GM21381 (cell line): ENCODE data around the gene GTF2IRD2.
"Not testable (repeated sequence)": the region's sequence is repeated elsewhere in the genome, so short reads cannot be mapped to it uniquely, and the experiment has no call there.

Source experiments
- ATAC-seq: cut with Tn5 transposase; IDR thresholded peaks from one replicate; pipeline ENCODE4 v1.9.1; 2021; ENCODE audit warnings: mild to moderate bottlenecking, moderate library complexity; ENCODE audit not compliant: unreplicated experiment

GTF2IRD2 gene

GRCh38 chr7:74850833-74851721, at the start of gene GTF2IRD2:
TSS of gene GTF2IRD2 (minus strand) at chr7:74851605. CDS start at chr7:74836378, 15,227 bp downstream.
- ATAC-seq, result peak; percentile 87

GRCh38 chr7:74890158-74891123, 39.0 kb upstream of the GTF2IRD2 start:
- peak; percentile 90 for ATAC-seq

- ATAC-seq, result not testable (repeated sequence)
Measured at GRCh38 chr7:74889518-74890129, 38.2 kb upstream of the GTF2IRD2 start.

GRCh38 chr7:74885295-74885694, 33.9 kb upstream of the GTF2IRD2 start:
- not testable (repeated sequence) for ATAC-seq

DNA sequence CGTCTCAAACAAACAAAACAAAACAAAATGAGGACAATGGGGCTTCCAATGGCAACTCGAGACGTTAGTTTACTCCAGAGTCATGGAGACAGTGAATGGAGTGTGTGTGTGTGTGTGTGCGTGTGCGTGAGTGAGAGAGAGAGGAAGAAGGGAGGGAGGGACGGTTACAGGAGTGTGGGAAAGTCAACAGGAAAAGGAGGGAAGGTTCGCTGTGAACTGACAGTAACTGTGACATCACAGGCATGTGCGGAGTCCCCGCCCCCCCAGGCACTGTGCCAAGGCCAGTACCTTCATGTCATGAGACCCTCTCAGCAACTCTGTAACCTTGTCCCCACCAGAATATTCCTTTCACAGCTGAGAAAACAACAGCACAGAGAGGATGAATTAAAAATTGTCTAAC, 30.7 kb upstream of the GTF2IRD2 start:
- not testable (repeated sequence) for ATAC-seq

- not testable (repeated sequence) for ATAC-seq
Measured at GRCh38 chr7:74874748-74875512, 23.5 kb upstream of the GTF2IRD2 start.

DNA sequence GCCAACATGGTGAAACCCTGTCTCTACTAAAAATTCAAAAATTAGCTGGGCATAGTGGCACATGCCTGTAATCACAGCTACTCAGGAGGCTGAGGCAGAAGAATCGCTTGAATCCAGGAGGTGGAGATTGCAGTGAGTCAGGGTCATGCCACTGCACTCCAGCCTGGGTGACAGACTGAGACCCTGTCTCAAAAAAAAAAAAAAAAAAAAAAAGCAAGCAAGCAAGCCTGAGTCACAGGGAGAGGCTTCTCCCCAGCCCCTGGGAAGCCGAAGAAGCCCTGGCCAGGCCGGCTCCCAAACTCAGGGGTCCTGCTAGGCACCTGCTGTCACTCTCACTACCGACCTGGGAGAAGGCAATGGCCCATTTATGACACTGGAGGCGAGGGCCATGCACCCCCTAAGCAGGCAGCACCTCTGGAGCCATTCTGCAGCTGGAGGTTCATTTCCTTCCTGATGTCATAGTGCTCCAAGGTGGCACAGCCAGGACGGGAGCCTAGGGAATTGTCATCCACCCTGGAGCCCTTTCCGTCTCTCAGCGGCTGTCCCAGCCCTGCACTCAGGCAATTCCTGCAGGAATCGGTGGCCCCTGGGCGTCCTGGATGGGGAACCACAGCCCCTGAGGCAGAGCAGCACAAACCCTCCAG, 22.8 kb upstream of the GTF2IRD2 start:
- not testable (repeated sequence) for ATAC-seq

DNA sequence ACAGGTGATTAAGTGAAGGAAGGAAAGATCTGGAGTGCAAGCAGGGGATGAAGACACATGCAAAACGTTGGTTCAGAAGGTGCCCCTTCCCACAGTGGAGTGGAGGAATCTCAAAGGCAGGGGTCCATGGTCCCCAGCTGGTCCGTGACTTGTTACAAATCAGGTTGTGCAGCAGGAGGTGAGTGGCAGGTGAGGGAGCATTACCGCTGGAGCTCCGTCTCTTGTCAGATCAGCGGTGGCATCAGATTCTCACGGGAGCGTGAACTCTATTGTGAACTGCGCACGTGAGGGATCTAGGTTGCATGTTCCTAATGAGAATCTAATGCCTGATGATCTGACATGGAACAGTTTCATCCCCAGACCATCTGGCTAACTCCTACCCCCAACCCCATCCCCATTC, 21.1 kb upstream of the GTF2IRD2 start:
- ATAC-seq, result not testable (repeated sequence)

- ATAC-seq, result not testable (repeated sequence)
Measured at GRCh38 chr7:74865777-74866176, 14.4 kb upstream of the GTF2IRD2 start.

- ATAC-seq, result not testable (repeated sequence)
Measured at GRCh38 chr7:74849853-74850252, 1.6 kb downstream of the GTF2IRD2 start.

- not testable (repeated sequence) for ATAC-seq
Measured at GRCh38 chr7:74830411-74830810, 21.0 kb downstream of the GTF2IRD2 start.

DNA sequence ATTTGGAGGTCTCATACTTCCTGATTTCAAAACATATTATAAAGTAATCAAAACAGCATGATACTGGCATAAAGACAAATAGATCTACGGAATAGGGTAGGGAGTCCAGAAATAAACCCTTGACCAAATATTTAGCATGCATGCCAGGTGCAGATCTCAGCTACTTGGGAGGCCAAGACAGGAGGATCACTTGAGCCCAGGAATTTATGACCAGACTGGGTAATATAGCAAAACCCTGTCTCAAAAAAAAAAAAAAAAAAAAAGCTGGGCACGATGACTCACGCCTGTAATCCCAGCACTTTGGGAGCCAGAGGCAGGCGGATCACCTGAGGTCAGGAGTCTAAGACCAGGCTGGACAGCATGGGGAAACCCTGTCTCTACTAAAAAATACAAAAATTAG, 21.4 kb downstream of the GTF2IRD2 start:
- not testable (repeated sequence) for ATAC-seq

DNA sequence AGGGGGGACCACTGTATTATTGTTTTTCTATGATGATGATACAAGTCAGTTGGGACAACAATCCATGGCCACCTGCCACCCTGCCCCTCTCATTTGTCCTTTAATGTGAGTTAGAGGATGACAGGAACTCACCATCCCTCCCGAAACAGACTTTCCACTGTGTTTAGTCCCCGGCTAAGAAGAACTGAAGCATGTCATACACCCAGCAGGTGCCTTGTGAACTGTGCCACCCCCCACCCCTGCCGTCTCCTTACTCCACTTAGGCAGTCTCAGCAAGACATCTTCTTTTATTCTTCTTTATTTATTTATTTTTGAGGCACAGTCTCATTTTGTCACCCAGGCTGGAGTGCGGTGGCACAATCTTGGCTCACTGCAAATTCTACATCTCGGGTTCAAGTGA, 30.1 kb downstream of the GTF2IRD2 start:
- ATAC-seq, result not testable (repeated sequence)

GRCh38 chr7:74820146-74820805, 31.1 kb downstream of the GTF2IRD2 start:
- ATAC-seq, result peak; percentile 78

DNA sequence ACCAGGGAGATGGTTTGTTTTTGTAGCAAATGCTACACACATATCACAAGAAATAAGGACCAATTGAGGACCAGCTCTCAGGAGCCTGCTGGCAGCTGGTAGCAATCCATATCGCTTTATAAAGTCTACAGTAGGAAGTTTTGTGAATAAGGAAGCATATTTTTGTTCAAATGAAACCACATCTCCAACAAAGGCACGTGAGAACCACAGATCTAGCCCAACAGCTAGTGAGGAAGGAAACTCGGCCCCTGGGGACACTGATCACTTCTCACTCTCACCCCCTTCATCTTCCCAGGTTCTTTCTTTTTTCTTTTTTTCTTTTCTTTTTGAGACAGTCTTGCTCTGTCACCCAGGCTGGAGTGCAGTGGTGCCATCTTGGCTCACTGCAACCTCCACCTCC, 35.5 kb downstream of the GTF2IRD2 start:
- not testable (repeated sequence) for ATAC-seq

DNA sequence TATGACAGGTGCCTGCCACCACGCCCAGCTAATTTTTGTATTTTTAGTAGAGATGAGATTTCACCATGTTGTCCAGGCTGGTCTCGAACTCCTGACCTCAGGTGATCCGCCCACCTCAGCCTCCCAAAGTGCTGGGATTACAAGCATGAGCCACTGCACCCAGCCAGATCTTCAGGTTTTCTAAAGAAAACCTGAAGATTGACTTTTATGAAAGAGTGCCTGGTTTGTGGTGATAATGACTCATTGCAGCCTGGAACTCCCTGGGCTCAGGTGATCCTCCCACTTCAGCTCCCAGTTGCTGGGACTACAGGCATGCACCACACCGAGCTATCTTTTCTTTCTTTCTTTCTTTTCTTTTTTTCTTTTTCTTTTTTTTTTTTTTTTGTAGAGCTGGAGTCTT, 52.8 kb downstream of the GTF2IRD2 start:
- ATAC-seq, result not testable (repeated sequence)

DNA sequence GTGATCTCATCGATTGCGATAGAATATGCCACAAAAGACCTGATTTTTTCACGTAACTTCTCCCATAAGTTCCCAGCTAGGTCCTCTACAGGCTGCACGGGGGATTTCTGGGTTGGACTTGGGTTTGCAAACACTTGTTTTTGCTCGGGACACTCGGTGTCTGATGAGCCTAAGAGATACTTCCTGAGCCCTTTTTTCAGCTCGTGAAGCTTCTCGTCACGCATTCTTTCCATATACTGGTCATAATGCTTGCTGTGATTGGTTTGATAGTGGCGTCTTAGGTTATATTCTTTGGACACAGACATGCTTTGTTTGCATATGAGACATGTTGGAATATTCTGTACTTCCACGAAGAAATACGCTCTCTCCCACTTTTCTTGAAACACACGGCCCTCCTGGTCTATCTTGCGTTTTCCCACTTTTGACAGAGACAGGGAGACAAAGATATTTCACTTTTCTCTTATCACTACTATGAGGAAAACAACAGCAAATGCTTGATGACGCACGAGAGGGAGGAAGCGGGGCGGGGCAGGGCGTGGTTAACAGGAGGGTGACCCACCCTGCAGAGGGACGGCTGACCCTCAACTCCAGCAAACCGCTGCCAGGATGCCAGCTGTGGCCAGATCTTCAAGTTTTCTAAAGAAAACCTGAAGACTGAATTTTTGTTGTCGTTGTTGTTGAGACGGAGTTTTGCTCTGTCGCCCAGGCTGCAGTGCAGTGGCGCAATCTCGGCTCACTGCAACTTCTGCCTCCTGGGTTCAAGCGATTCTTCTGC, 53.4 kb downstream of the GTF2IRD2 start:
- not testable (repeated sequence) for ATAC-seq

GRCh38 chr7:74789200-74789736, 62.1 kb downstream of the GTF2IRD2 start:
- peak; percentile 3 for ATAC-seq
